ENCODE results near the gene SF3B1. TPM values are rescaled to one million over a fixed set of nuclear protein-coding genes. Genes with fewer than 3 reads are reported as not detected.
"Not testable (repeated sequence)": the region's sequence is repeated elsewhere in the genome, so short reads cannot be mapped to it uniquely, and the experiment has no call there.

The SF3B1 gene
- total RNA-seq, 5 donors from 2014 or later (not counting 1 experiment from before 2014, with no cell fraction given) = 468 to 579 (median 497) TPM

GRCh38 chr2:197381641-197382040 lies 53.2 kb downstream of the SF3B1 start:
- Histone ChIP-seq H3K27me3 (replicated peaks in 1 of 2; ENCODE audit: control insufficient read depth in 2 of 2, extremely low read depth in 1 of 2, insufficient read depth in 2 of 2, low read length in 1 of 2) (peaks cover 0 to 4% of the 10 kb centered on the region in 2 experiments), H3K9me3 (no peaks in the 10 kb centered on the region), H3K27ac (ENCODE audit: low read length) (no peak overlapping the region), H3K36me3 (ENCODE audit: control insufficient read depth in 2 of 2, extremely low read depth in 1 of 2, insufficient read depth in 1 of 2, low read length in 1 of 2) (no peaks in the 10 kb centered on the region), H3K4me3 (ENCODE audit: control insufficient read depth in 1 of 2, extremely low read depth in 1 of 2, low read length in 1 of 2) (no peak overlapping the region), H3K4me1 (ENCODE audit: control insufficient read depth in 1 of 2, extremely low read depth in 1 of 2, insufficient read depth in 2 of 2, low read length in 2 of 2) (peaks cover 0 to 3% of the 10 kb centered on the region in 2 experiments)
- ATAC-seq (replicated peaks in 1 of 4) (no peak), DNase-seq (no peak)
- H3K27me3 Mint-ChIP-seq = peaks cover 0 to 3% of the 10 kb centered on the region in 2 donors
- POLR2A ChIA-PET = interaction anchor here (0.6 kb wide), 2 partner anchors 125 to 1244 kb away, joined by 4 read pairs; no protein-coding TSS in a partner anchor
- peaks cover 21 to 27% (median 22%) of the 10 kb centered on the region in 3 donors for H3K4me1 Mint-ChIP-seq
- H3K9me3 Mint-ChIP-seq = no peaks in the 10 kb centered on the region
- CTCF ChIA-PET = interaction anchor here (0.7 kb wide), 3 partner anchors 25 to 267 kb away, joined by 3 to 4 read pairs (median 4); no protein-coding TSS in a partner anchor
- H3K27ac Mint-ChIP-seq = no peak overlapping the region
- no CpG with 5 or more reads among the region's 1 CpG for WGBS (ENCODE audit: insufficient coverage)
- no peak overlapping the region for H3K4me3 Mint-ChIP-seq
- H3K36me3 Mint-ChIP-seq = no peaks in the 10 kb centered on the region

GRCh38 chr2:197379918-197380309 lies 54.9 kb downstream of the SF3B1 start:
- POLR2A ChIA-PET = interaction anchor here in 1 of 2 donors (0.7 kb wide), 1 partner anchor 982 kb away, joined by 7 read pairs; no protein-coding TSS in a partner anchor
- H3K27ac Mint-ChIP-seq; H3K9me3 Mint-ChIP-seq; H3K9me3 ChIP-seq; H3K27me3 Mint-ChIP-seq; H3K4me3 ChIP-seq (ENCODE audit: control insufficient read depth in 1 of 2, extremely low read depth in 1 of 2, low read length in 1 of 2); DNase-seq; H3K4me3 Mint-ChIP-seq; ATAC-seq (replicated peaks in 1 of 4); H3K36me3 Mint-ChIP-seq; H3K4me1 ChIP-seq (ENCODE audit: control insufficient read depth in 1 of 2, extremely low read depth in 1 of 2, insufficient read depth in 2 of 2, low read length in 2 of 2); H3K36me3 ChIP-seq (ENCODE audit: control insufficient read depth in 2 of 2, extremely low read depth in 1 of 2, insufficient read depth in 1 of 2, low read length in 1 of 2); H3K27me3 ChIP-seq (replicated peaks in 1 of 2; ENCODE audit: control insufficient read depth in 2 of 2, extremely low read depth in 1 of 2, insufficient read depth in 2 of 2, low read length in 1 of 2); H3K27ac ChIP-seq (ENCODE audit: low read length): not testable (repeated sequence)
- peaks cover 21 to 25% (median 22%) of the 10 kb centered on the region in 3 donors for H3K4me1 Mint-ChIP-seq
- 56% methylated on average over 4 of the region's 5 CpGs for WGBS (ENCODE audit: insufficient coverage)
- CTCF ChIA-PET = interaction anchor here (0.6 to 1.0 kb wide), 3 partner anchors 190 to 267 kb away, joined by 3 to 5 read pairs (median 4); no protein-coding TSS in a partner anchor

- H3K27me3 Mint-ChIP-seq; H3K9me3 ChIP-seq; H3K36me3 Mint-ChIP-seq; DNase-seq; H3K27ac Mint-ChIP-seq; H3K36me3 ChIP-seq (ENCODE audit: control insufficient read depth in 2 of 2, extremely low read depth in 1 of 2, insufficient read depth in 1 of 2, low read length in 1 of 2); POLR2A ChIA-PET; H3K4me1 ChIP-seq (ENCODE audit: control insufficient read depth in 1 of 2, extremely low read depth in 1 of 2, insufficient read depth in 2 of 2, low read length in 2 of 2); ATAC-seq (replicated peaks in 1 of 4); H3K27me3 ChIP-seq (replicated peaks in 1 of 2; ENCODE audit: control insufficient read depth in 2 of 2, extremely low read depth in 1 of 2, insufficient read depth in 2 of 2, low read length in 1 of 2); H3K27ac ChIP-seq (ENCODE audit: low read length); H3K9me3 Mint-ChIP-seq; H3K4me3 ChIP-seq (ENCODE audit: control insufficient read depth in 1 of 2, extremely low read depth in 1 of 2, low read length in 1 of 2); H3K4me3 Mint-ChIP-seq: not testable (repeated sequence)
- H3K4me1 Mint-ChIP-seq = peaks cover 19 to 21% (median 21%) of the 10 kb centered on the region in 3 donors
- CTCF ChIA-PET = interaction anchor here (0.6 to 1.8 kb wide), 4 partner anchors 189 to 628 kb away, joined by 3 to 5 read pairs (median 4); no protein-coding TSS in a partner anchor
- no CpG with 5 or more reads among the region's 3 CpGs for WGBS (ENCODE audit: insufficient coverage)
These were observed 55.4 kb downstream of the SF3B1 start for GRCh38 chr2:197379308-197379917.

- peak; percentile 22 to 79 (median 50) for DNase-seq
- Histone ChIP-seq H3K4me3 (ENCODE audit: control insufficient read depth in 1 of 2, extremely low read depth in 1 of 2, low read length in 1 of 2) (no peak overlapping the region), H3K27ac (ENCODE audit: low read length) (no peak overlapping the region), H3K9me3 (no peaks in the 10 kb centered on the region), H3K36me3 (ENCODE audit: control insufficient read depth in 2 of 2, extremely low read depth in 1 of 2, insufficient read depth in 1 of 2, low read length in 1 of 2) (no peaks in the 10 kb centered on the region), H3K27me3 (replicated peaks in 1 of 2; ENCODE audit: control insufficient read depth in 2 of 2, extremely low read depth in 1 of 2, insufficient read depth in 2 of 2, low read length in 1 of 2) (peaks cover 0 to 4% of the 10 kb centered on the region in 2 experiments), H3K4me1 (ENCODE audit: control insufficient read depth in 1 of 2, extremely low read depth in 1 of 2, insufficient read depth in 2 of 2, low read length in 2 of 2) (peaks cover 0 to 3% of the 10 kb centered on the region in 2 experiments)
- Mint-ChIP-seq H3K4me3 (no peak overlapping the region), H3K4me1 (peaks cover 13 to 15% (median 14%) of the 10 kb centered on the region in 3 donors), H3K27ac (peak overlapping the region in 1 of 2 donors; percentile 3), H3K9me3 (no peaks in the 10 kb centered on the region), H3K36me3 (no peaks in the 10 kb centered on the region), H3K27me3 (peaks cover 0 to 3% of the 10 kb centered on the region in 2 donors)
- ChIA-PET POLR2A (interaction anchor here (0.5 to 1.0 kb wide), 4 partner anchors 73 to 582 kb away, joined by 3 to 18 read pairs (median 6); no protein-coding TSS in a partner anchor), CTCF (interaction anchor here (0.5 to 2.4 kb wide), 14 partner anchors 9 to 627 kb away, joined by 3 to 28 read pairs (median 4); no protein-coding TSS in a partner anchor)
- 65% methylated on average over 15 of the region's 17 CpGs for WGBS (ENCODE audit: insufficient coverage)
- peak; percentile 44 to 77 (median 58) for ATAC-seq (replicated peaks in 1 of 4)
These were observed 56.1 kb downstream of the SF3B1 start for GRCh38 chr2:197378494-197379307.

GRCh38 chr2:197378086-197378485 lies 56.7 kb downstream of the SF3B1 start:
- POLR2A ChIA-PET = interaction anchor here (0.7 to 1.0 kb wide), 3 partner anchors 73 to 581 kb away, joined by 3 to 8 read pairs (median 3); no protein-coding TSS in a partner anchor
- CTCF ChIA-PET = interaction anchor here (0.5 to 2.4 kb wide), 15 partner anchors 9 to 627 kb away, joined by 3 to 28 read pairs (median 4); no protein-coding TSS in a partner anchor
- Histone ChIP-seq H3K4me1 (ENCODE audit: control insufficient read depth in 1 of 2, extremely low read depth in 1 of 2, insufficient read depth in 2 of 2, low read length in 2 of 2) (peaks cover 0 to 3% of the 10 kb centered on the region in 2 experiments), H3K27ac (ENCODE audit: low read length) (no peak overlapping the region), H3K36me3 (ENCODE audit: control insufficient read depth in 2 of 2, extremely low read depth in 1 of 2, insufficient read depth in 1 of 2, low read length in 1 of 2) (no peaks in the 10 kb centered on the region), H3K9me3 (no peaks in the 10 kb centered on the region), H3K4me3 (ENCODE audit: control insufficient read depth in 1 of 2, extremely low read depth in 1 of 2, low read length in 1 of 2) (no peak overlapping the region), H3K27me3 (replicated peaks in 1 of 2; ENCODE audit: control insufficient read depth in 2 of 2, extremely low read depth in 1 of 2, insufficient read depth in 2 of 2, low read length in 1 of 2) (peaks cover 0 to 4% of the 10 kb centered on the region in 2 experiments)
- no peaks in the 10 kb centered on the region for H3K9me3 Mint-ChIP-seq
- no peak overlapping the region for H3K27ac Mint-ChIP-seq
- DNase-seq (no peak), ATAC-seq (replicated peaks in 1 of 4) (no peak)
- H3K4me1 Mint-ChIP-seq = peaks cover 11 to 15% (median 14%) of the 10 kb centered on the region in 3 donors
- no peaks in the 10 kb centered on the region for H3K36me3 Mint-ChIP-seq
- H3K4me3 Mint-ChIP-seq = no peak overlapping the region
- no CpG with 5 or more reads among the region's 3 CpGs for WGBS (ENCODE audit: insufficient coverage)
- H3K27me3 Mint-ChIP-seq = peaks cover 0 to 3% of the 10 kb centered on the region in 2 donors

- Mint-ChIP-seq H3K27me3 (peaks cover 0 to 3% of the 10 kb centered on the region in 2 donors), H3K4me3 (no peak overlapping the region), H3K27ac (peak overlapping the region in 1 of 2 donors; percentile 39), H3K9me3 (no peaks in the 10 kb centered on the region), H3K36me3 (no peaks in the 10 kb centered on the region), H3K4me1 (peaks cover 11 to 15% (median 14%) of the 10 kb centered on the region in 3 donors)
- ChIA-PET CTCF (interaction anchor here (0.7 to 2.4 kb wide), 11 partner anchors 8 to 626 kb away, joined by 3 to 28 read pairs (median 4); no protein-coding TSS in a partner anchor), POLR2A (interaction anchor here (0.7 to 1.0 kb wide), 2 partner anchors 183 to 581 kb away, joined by 3 to 10 read pairs; no protein-coding TSS in a partner anchor)
- DNase-seq (no peak), ATAC-seq (replicated peaks in 1 of 4) (no peak)
- H3K27me3 ChIP-seq (replicated peaks in 1 of 2; ENCODE audit: control insufficient read depth in 2 of 2, extremely low read depth in 1 of 2, insufficient read depth in 2 of 2, low read length in 1 of 2) = peaks cover 0 to 4% of the 10 kb centered on the region in 2 experiments
- no peak overlapping the region for H3K4me3 ChIP-seq (ENCODE audit: control insufficient read depth in 1 of 2, extremely low read depth in 1 of 2, low read length in 1 of 2)
- no peaks in the 10 kb centered on the region for H3K9me3 ChIP-seq
- H3K36me3 ChIP-seq (ENCODE audit: control insufficient read depth in 2 of 2, extremely low read depth in 1 of 2, insufficient read depth in 1 of 2, low read length in 1 of 2) = no peaks in the 10 kb centered on the region
- no peak overlapping the region for H3K27ac ChIP-seq (ENCODE audit: low read length)
- 53% methylated on average over 3 of the region's 9 CpGs for WGBS (ENCODE audit: insufficient coverage)
- peaks cover 0 to 3% of the 10 kb centered on the region in 2 experiments for H3K4me1 ChIP-seq (ENCODE audit: control insufficient read depth in 1 of 2, extremely low read depth in 1 of 2, insufficient read depth in 2 of 2, low read length in 2 of 2)
These were observed 57.2 kb downstream of the SF3B1 start for GRCh38 chr2:197377670-197378069.
